AG04450 (cell line): ENCODE data around the gene ID4. TPM values are rescaled to one million over a fixed set of nuclear protein-coding genes. Genes with fewer than 3 reads are reported as not detected.

Source experiments
- CTCF ChIA-PET: fragments of 300-600, 350-600 bp; formaldehyde crosslinking; extraction: SDS; loops from one replicate; lab custom pipeline; 2022; ENCODE audit warnings: antibody characterized with exemption, inconsistent platforms; lab: Charles Lee
- POLR2A ChIA-PET: fragments of 350-600 bp; formaldehyde crosslinking; extraction: SDS; loops from one replicate; lab custom pipeline; 2021; ENCODE audit warnings: antibody characterized with exemption, inconsistent platforms; lab: Yijun Ruan, JAX
- DNase-seq: peaks from one replicate; pipeline ENCODE4 v3.0.0-alpha.2; 2011; ENCODE audit warnings: low read depth, low spot score
- H3K27ac ChIP-seq: one replicate; pipeline ENCODE4 v1.5.1; 2012; ENCODE audit warnings: low read depth, low read length, control low read depth
- H3K27me3 ChIP-seq: one replicate; pipeline ENCODE4 v1.6.0; 2012; ENCODE audit warnings: low read length; ENCODE audit not compliant: control insufficient read depth, insufficient read depth
- H3K4me3 ChIP-seq: 2 replicates; pipeline ENCODE4 v1.5.1; 2011; ENCODE audit warnings: mild to moderate bottlenecking, low read depth, low read length, control low read depth
- H3K9me3 ChIP-seq: 2 replicates; pipeline ENCODE4 v1.5.1; 2012; ENCODE audit warnings: low read length; ENCODE audit not compliant: control insufficient read depth, insufficient read depth
- polyA plus RNA-seq: library from polyadenylated mRNA; depleted of rRNA; stranded (reverse); fragments of >200 nt; gene quantifications from 2 replicates; pipeline ENCODE4 v1.2.3, GENCODE V29; 2011
- TF ChIP-seq, protein P1 (sequence below): IDR thresholded peaks from 2 replicates; pipeline ENCODE4 v1.5.1; 2011; ENCODE audit warnings: low read depth, low read length, control low read depth, inconsistent platforms

Gene ID4
- polyA plus RNA-seq, 1 experiment, result 0.55 TPM

GRCh38 chr6:19795211-19795610 lies 42.0 kb upstream of the ID4 start:
- POLR2A ChIA-PET, result no interaction called here
- no peaks in the 10 kb centered on the region for H3K27me3 ChIP-seq
- DNase-seq, result no peak
- H3K27ac ChIP-seq, result no peak overlapping the region
- CTCF ChIA-PET, result interaction anchor here (1.0 kb wide), 1 partner anchor 56 kb away, joined by 3 read pairs; no protein-coding TSS in a partner anchor
- TF ChIP-seq, protein P1, sequence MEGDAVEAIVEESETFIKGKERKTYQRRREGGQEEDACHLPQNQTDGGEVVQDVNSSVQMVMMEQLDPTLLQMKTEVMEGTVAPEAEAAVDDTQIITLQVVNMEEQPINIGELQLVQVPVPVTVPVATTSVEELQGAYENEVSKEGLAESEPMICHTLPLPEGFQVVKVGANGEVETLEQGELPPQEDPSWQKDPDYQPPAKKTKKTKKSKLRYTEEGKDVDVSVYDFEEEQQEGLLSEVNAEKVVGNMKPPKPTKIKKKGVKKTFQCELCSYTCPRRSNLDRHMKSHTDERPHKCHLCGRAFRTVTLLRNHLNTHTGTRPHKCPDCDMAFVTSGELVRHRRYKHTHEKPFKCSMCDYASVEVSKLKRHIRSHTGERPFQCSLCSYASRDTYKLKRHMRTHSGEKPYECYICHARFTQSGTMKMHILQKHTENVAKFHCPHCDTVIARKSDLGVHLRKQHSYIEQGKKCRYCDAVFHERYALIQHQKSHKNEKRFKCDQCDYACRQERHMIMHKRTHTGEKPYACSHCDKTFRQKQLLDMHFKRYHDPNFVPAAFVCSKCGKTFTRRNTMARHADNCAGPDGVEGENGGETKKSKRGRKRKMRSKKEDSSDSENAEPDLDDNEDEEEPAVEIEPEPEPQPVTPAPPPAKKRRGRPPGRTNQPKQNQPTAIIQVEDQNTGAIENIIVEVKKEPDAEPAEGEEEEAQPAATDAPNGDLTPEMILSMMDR, result no peak
- H3K9me3 ChIP-seq, result no peaks in the 10 kb centered on the region
- no peak overlapping the region for H3K4me3 ChIP-seq

- TF ChIP-seq, protein P1, result no peak
- H3K27me3 ChIP-seq, result no peaks in the 10 kb centered on the region
- no peak overlapping the region for H3K27ac ChIP-seq
- DNase-seq, result no peak
- H3K9me3 ChIP-seq, result no peaks in the 10 kb centered on the region
- ChIA-PET CTCF (no interaction called here), POLR2A (no interaction called here)
- no peak overlapping the region for H3K4me3 ChIP-seq
Measured at GRCh38 chr6:19796452-19796851, 40.7 kb upstream of the ID4 start.

- no peaks in the 10 kb centered on the region for H3K9me3 ChIP-seq
- H3K27me3 ChIP-seq, result no peaks in the 10 kb centered on the region
- POLR2A ChIA-PET, result interaction anchor here (0.6 kb wide), 1 partner anchor 22 kb away, joined by 13 read pairs; no protein-coding TSS in a partner anchor
- CTCF ChIA-PET, result no interaction called here
- TF ChIP-seq, protein P1, result no peak
- H3K4me3 ChIP-seq, result no peak overlapping the region
- DNase-seq, result no peak
- no peak overlapping the region for H3K27ac ChIP-seq
Measured at GRCh38 chr6:19798362-19798761, 38.8 kb upstream of the ID4 start.

GRCh38 chr6:19802656-19803055 lies 34.5 kb upstream of the ID4 start:
- POLR2A ChIA-PET, result interaction anchor here (3.2 kb wide), 1 partner anchor 35 kb away, joined by 93 read pairs; the partner anchor contains the start of gene ID4
- TF ChIP-seq, protein P1, result no peak
- Histone ChIP-seq H3K9me3 (peaks cover 5% of the 10 kb centered on the region; the same call in 1 of the 2 replicates), H3K4me3 (no peak overlapping the region), H3K27ac (no peak overlapping the region), H3K27me3 (no peaks in the 10 kb centered on the region)
- CTCF ChIA-PET, result interaction anchor here (1.8 kb wide), 1 partner anchor 49 kb away, joined by 5 read pairs; no protein-coding TSS in a partner anchor
- no peak for DNase-seq

DNA sequence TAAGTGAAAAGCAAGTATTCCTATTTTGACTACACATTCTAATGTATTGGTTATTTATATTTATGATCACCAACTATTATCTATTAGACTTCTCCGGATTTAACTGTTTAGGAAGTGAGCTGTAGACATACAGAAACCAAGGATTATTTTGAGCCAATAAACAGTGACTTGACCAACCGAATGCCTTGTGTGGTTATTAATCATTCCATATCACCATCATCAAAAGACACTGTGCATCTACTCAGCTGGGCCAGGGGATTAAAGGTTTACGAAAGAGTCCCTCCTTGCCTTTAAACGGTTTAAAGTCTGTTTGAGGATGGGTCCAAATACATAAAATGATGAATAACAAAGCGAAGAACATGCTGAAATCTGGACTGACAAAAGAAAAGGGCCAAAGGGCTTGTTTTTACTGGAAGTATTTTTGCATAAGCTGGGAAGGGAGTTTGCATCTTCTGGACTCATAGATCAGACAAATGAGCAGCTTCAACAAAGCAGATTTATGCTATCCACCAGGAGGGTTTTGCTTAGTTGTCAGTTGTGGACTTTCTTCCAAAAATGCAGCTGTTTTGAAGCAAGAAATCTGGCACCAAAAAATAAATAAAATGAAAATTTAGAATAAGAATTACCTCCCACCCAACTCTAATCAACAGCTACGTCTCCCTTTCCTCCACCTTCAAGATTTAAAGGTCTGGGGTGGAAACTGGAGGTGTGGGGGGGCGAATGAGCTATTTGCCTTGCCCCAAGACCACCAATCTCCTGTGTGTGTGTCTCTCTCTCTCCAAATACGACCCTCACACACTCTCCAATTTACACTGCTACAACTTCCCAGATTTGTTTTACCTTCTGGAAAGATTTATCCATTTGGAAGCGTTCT lies 33.6 kb upstream of the ID4 start:
- Histone ChIP-seq H3K27me3 (no peaks in the 10 kb centered on the region), H3K4me3 (peak overlapping the region; percentile 75), H3K9me3 (peaks cover 5% of the 10 kb centered on the region; the same call in 1 of the 2 replicates), H3K27ac (no peak overlapping the region)
- TF ChIP-seq, protein P1, result no peak
- ChIA-PET CTCF (interaction anchor here (0.6 to 1.8 kb wide), 4 partner anchors 9 to 170 kb away, joined by 3 to 5 read pairs (median 4); no protein-coding TSS in a partner anchor), POLR2A (interaction anchor here (0.6 to 3.2 kb wide), 4 partner anchors 34 to 695 kb away, joined by 3 to 93 read pairs (median 4); partner anchors contain the start of gene ID4)
- no peak for DNase-seq
